ENCODE results near the gene MRPS25.

The MRPS25 gene

GRCh38 chr3:15086263-15086662 lies 21.1 kb upstream of the MRPS25 start:
- Histone ChIP-seq H3K4me1 (ENCODE audit: control insufficient read depth, insufficient read depth, low read length) (no peaks in the 10 kb centered on the region), H3K27me3 (ENCODE audit: control insufficient read depth, insufficient read depth, low read length, poor library complexity, severe bottlenecking) (no peaks in the 10 kb centered on the region), H3K27ac (ENCODE audit: insufficient read depth, low read depth, low read length, poor library complexity, severe bottlenecking) (no peak overlapping the region), H3K36me3 (ENCODE audit: control insufficient read depth, insufficient read depth, low read length) (peaks cover 38% of the 10 kb centered on the region), H3K4me3 (ENCODE audit: insufficient read depth, low read depth, low read length) (no peak overlapping the region), H3K9me3 (ENCODE audit: control insufficient read depth, low read length) (no peaks in the 10 kb centered on the region)
- WGBS, 2 experiments, result 100% methylated on average over 1 to 2 of the region's 2 CpGs

GRCh38 chr3:15083252-15083651 lies 18.1 kb upstream of the MRPS25 start:
- H3K4me3 ChIP-seq (ENCODE audit: insufficient read depth, low read depth, low read length), result no peak overlapping the region
- H3K27me3 ChIP-seq (ENCODE audit: control insufficient read depth, insufficient read depth, low read length, poor library complexity, severe bottlenecking), result no peaks in the 10 kb centered on the region
- no peaks in the 10 kb centered on the region for H3K9me3 ChIP-seq (ENCODE audit: control insufficient read depth, low read length)
- peaks cover 45% of the 10 kb centered on the region for H3K36me3 ChIP-seq (ENCODE audit: control insufficient read depth, insufficient read depth, low read length)
- no peak overlapping the region for H3K27ac ChIP-seq (ENCODE audit: insufficient read depth, low read depth, low read length, poor library complexity, severe bottlenecking)
- WGBS, 2 experiments, result 96% methylated on average over 1 of the region's 1 CpG
- no peaks in the 10 kb centered on the region for H3K4me1 ChIP-seq (ENCODE audit: control insufficient read depth, insufficient read depth, low read length)

- Histone ChIP-seq H3K9me3 (ENCODE audit: control insufficient read depth, low read length) (no peaks in the 10 kb centered on the region), H3K36me3 (ENCODE audit: control insufficient read depth, insufficient read depth, low read length) (peaks cover 47% of the 10 kb centered on the region), H3K27ac (ENCODE audit: insufficient read depth, low read depth, low read length, poor library complexity, severe bottlenecking) (no peak overlapping the region)
Measured at GRCh38 chr3:15081960-15082664, 17.0 kb upstream of the MRPS25 start.

GRCh38 chr3:15079091-15079490 lies 14.0 kb upstream of the MRPS25 start:
- Histone ChIP-seq H3K9me3 (ENCODE audit: control insufficient read depth, low read length) (no peaks in the 10 kb centered on the region), H3K36me3 (ENCODE audit: control insufficient read depth, insufficient read depth, low read length) (peaks cover 48% of the 10 kb centered on the region), H3K27ac (ENCODE audit: insufficient read depth, low read depth, low read length, poor library complexity, severe bottlenecking) (no peak overlapping the region), H3K4me1 (ENCODE audit: control insufficient read depth, insufficient read depth, low read length) (no peaks in the 10 kb centered on the region), H3K27me3 (ENCODE audit: control insufficient read depth, insufficient read depth, low read length, poor library complexity, severe bottlenecking) (no peaks in the 10 kb centered on the region), H3K4me3 (ENCODE audit: insufficient read depth, low read depth, low read length) (no peak overlapping the region)
- 94 to 95% methylated on average over 2 of the region's 3 CpGs for WGBS, 2 experiments

More at GRCh38 chr3:15081960-15082664, 17.0 kb upstream of the MRPS25 start:
- 93 to 96% methylated on average over 13 of the region's 13 CpGs for WGBS, 2 experiments
- Histone ChIP-seq H3K4me3 (ENCODE audit: insufficient read depth, low read depth, low read length) (no peak overlapping the region), H3K27me3 (ENCODE audit: control insufficient read depth, insufficient read depth, low read length, poor library complexity, severe bottlenecking) (no peaks in the 10 kb centered on the region), H3K4me1 (ENCODE audit: control insufficient read depth, insufficient read depth, low read length) (no peaks in the 10 kb centered on the region)

GRCh38 chr3:15074500-15074899 lies 9.4 kb upstream of the MRPS25 start:
- peaks cover 30% of the 10 kb centered on the region for H3K36me3 ChIP-seq (ENCODE audit: control insufficient read depth, insufficient read depth, low read length)
- no peak overlapping the region for H3K27ac ChIP-seq (ENCODE audit: insufficient read depth, low read depth, low read length, poor library complexity, severe bottlenecking)
- H3K4me1 ChIP-seq (ENCODE audit: control insufficient read depth, insufficient read depth, low read length), result no peaks in the 10 kb centered on the region
- 94 to 96% methylated on average over 19 of the region's 19 CpGs for WGBS, 2 experiments
- H3K9me3 ChIP-seq (ENCODE audit: control insufficient read depth, low read length), result no peaks in the 10 kb centered on the region
- no peaks in the 10 kb centered on the region for H3K27me3 ChIP-seq (ENCODE audit: control insufficient read depth, insufficient read depth, low read length, poor library complexity, severe bottlenecking)
- no peak overlapping the region for H3K4me3 ChIP-seq (ENCODE audit: insufficient read depth, low read depth, low read length)

- Histone ChIP-seq H3K27me3 (ENCODE audit: control insufficient read depth, insufficient read depth, low read length, poor library complexity, severe bottlenecking) (no peaks in the 10 kb centered on the region), H3K4me3 (ENCODE audit: insufficient read depth, low read depth, low read length) (no peak overlapping the region), H3K36me3 (ENCODE audit: control insufficient read depth, insufficient read depth, low read length) (peaks cover 17% of the 10 kb centered on the region), H3K4me1 (ENCODE audit: control insufficient read depth, insufficient read depth, low read length) (no peaks in the 10 kb centered on the region), H3K9me3 (ENCODE audit: control insufficient read depth, low read length) (no peaks in the 10 kb centered on the region), H3K27ac (ENCODE audit: insufficient read depth, low read depth, low read length, poor library complexity, severe bottlenecking) (no peak overlapping the region)
- WGBS, 2 experiments, result 95 to 96% methylated on average over 2 of the region's 2 CpGs
Measured at GRCh38 chr3:15071699-15072098, 6.6 kb upstream of the MRPS25 start.

GRCh38 chr3:15069441-15069840 lies 4.3 kb upstream of the MRPS25 start:
- no peak overlapping the region for H3K4me3 ChIP-seq (ENCODE audit: insufficient read depth, low read depth, low read length)

GRCh38 chr3:15066467-15066866 lies 1.4 kb upstream of the MRPS25 start:
- Histone ChIP-seq H3K9me3 (ENCODE audit: control insufficient read depth, low read length) (no peaks in the 10 kb centered on the region), H3K4me1 (ENCODE audit: control insufficient read depth, insufficient read depth, low read length) (peaks cover 12% of the 10 kb centered on the region), H3K27me3 (ENCODE audit: control insufficient read depth, insufficient read depth, low read length, poor library complexity, severe bottlenecking) (peaks cover 3% of the 10 kb centered on the region), H3K27ac (ENCODE audit: insufficient read depth, low read depth, low read length, poor library complexity, severe bottlenecking) (no peak overlapping the region), H3K4me3 (ENCODE audit: insufficient read depth, low read depth, low read length) (no peak overlapping the region), H3K36me3 (ENCODE audit: control insufficient read depth, insufficient read depth, low read length) (no peaks in the 10 kb centered on the region)
- 93 to 94% methylated on average over 3 of the region's 3 CpGs for WGBS, 2 experiments

More at GRCh38 chr3:15069441-15069840, 4.3 kb upstream of the MRPS25 start:
- Histone ChIP-seq H3K27me3 (ENCODE audit: control insufficient read depth, insufficient read depth, low read length, poor library complexity, severe bottlenecking) (peaks cover 3% of the 10 kb centered on the region), H3K27ac (ENCODE audit: insufficient read depth, low read depth, low read length, poor library complexity, severe bottlenecking) (no peak overlapping the region), H3K4me1 (ENCODE audit: control insufficient read depth, insufficient read depth, low read length) (no peaks in the 10 kb centered on the region), H3K9me3 (ENCODE audit: control insufficient read depth, low read length) (no peaks in the 10 kb centered on the region), H3K36me3 (ENCODE audit: control insufficient read depth, insufficient read depth, low read length) (peaks cover 12% of the 10 kb centered on the region)
- WGBS, 2 experiments, result 97 to 100% methylated on average over 1 of the region's 1 CpG

GRCh38 chr3:15065550-15066007 lies 464 bp upstream of the MRPS25 start:
- Histone ChIP-seq H3K9me3 (ENCODE audit: control insufficient read depth, low read length) (no peaks in the 10 kb centered on the region), H3K27ac (ENCODE audit: insufficient read depth, low read depth, low read length, poor library complexity, severe bottlenecking) (no peak overlapping the region), H3K36me3 (ENCODE audit: control insufficient read depth, insufficient read depth, low read length) (no peaks in the 10 kb centered on the region), H3K27me3 (ENCODE audit: control insufficient read depth, insufficient read depth, low read length, poor library complexity, severe bottlenecking) (peaks cover 3% of the 10 kb centered on the region), H3K4me3 (ENCODE audit: insufficient read depth, low read depth, low read length) (peak overlapping the region; percentile 98), H3K4me1 (ENCODE audit: control insufficient read depth, insufficient read depth, low read length) (peaks cover 12% of the 10 kb centered on the region)
- 81 to 83% methylated on average over 16 of the region's 16 CpGs for WGBS, 2 experiments

GRCh38 chr3:15064299-15064834 lies 748 bp downstream of the MRPS25 start:
- Histone ChIP-seq H3K36me3 (ENCODE audit: control insufficient read depth, insufficient read depth, low read length) (no peaks in the 10 kb centered on the region), H3K27ac (ENCODE audit: insufficient read depth, low read depth, low read length, poor library complexity, severe bottlenecking) (no peak overlapping the region), H3K27me3 (ENCODE audit: control insufficient read depth, insufficient read depth, low read length, poor library complexity, severe bottlenecking) (peaks cover 3% of the 10 kb centered on the region), H3K4me1 (ENCODE audit: control insufficient read depth, insufficient read depth, low read length) (peaks cover 12% of the 10 kb centered on the region), H3K4me3 (ENCODE audit: insufficient read depth, low read depth, low read length) (peak overlapping the region; percentile 98), H3K9me3 (ENCODE audit: control insufficient read depth, low read length) (no peaks in the 10 kb centered on the region)
- WGBS, 2 experiments, result 4 to 6% methylated on average over 25 of the region's 25 CpGs
